ENCODE measurements around the gene R3HDM2.

R3HDM2 gene

DNA sequence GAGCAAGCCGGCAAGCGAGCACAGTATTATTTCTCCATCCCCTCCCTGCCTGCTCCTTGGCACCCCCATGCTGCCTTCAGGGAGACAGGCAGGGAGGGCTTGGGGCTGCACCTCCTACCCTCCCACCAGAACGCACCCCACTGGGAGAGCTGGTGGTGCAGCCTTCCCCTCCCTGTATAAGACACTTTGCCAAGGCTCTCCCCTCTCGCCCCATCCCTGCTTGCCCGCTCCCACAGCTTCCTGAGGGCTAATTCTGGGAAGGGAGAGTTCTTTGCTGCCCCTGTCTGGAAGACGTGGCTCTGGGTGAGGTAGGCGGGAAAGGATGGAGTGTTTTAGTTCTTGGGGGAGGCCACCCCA, 218.2 kb downstream of the R3HDM2 start:
- DNase-seq: no peak

DNA sequence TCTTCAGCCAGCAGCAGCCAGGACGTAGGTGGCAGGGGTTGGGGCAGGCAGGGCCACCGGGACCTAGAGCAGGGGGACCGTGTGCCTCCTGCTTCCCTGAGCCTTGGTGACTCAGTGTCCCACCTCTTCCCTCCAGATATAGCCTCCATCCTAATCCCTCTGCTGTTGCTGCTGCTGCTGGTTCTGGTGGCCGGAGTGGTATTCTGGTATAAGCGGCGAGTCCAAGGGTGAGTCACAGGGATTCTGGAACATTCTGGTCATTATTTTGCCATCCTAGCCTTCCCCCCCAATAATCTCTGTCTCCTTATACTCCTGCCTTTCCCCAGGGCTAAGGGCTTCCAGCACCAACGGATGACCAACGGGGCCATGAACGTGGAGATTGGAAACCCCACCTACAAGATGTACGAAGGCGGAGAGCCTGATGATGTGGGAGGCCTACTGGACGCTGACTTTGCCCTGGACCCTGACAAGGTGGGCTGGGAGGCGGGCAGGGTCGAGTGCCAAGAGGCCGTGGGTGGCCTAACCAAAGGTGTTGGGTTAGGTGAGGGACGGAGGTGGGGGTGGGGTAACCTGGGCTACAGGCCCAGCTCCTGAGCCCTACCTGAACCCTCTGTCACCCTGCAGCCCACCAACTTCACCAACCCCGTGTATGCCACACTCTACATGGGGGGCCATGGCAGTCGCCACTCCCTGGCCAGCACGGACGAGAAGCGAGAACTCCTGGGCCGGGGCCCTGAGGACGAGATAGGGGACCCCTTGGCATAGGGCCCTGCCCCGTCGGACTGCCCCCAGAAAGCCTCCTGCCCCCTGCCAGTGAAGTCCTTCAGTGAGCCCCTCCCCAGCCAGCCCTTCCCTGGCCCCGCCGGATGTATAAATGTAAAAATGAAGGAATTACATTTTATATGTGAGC, 218.8 kb downstream of the R3HDM2 start:
- no peak for DNase-seq

DNA sequence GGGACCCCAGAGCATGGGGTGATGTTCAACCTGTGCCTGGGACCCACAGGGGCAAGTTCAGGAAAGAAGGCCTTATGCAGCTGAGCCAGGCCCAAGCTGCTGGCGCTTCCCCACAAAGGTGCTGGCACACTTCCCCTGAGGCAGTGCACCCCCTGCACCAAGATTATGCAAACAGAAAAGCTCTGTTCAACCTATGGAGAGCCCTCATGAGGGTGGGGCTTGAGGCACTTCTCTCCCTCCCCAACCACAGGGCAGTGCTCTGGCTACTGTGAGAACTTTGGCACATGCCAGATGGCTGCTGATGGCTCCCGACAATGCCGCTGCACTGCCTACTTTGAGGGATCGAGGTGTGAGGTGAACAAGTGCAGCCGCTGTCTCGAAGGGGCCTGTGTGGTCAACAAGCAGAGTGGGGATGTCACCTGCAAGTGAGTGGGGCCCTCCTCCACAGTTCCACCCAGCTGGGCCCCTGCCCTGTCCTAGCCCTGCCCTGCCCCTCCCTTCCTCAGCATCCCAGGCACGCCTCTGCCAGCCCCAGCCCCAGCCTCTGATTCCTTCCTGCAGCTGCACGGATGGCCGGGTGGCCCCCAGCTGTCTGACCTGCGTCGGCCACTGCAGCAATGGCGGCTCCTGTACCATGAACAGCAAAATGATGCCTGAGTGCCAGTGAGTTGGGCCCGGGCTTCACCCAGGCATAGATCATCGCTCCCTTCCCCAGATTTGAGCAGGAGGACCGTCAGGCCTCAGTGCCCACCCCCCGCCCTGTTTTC, 219.7 kb downstream of the R3HDM2 start:
- DNase-seq: no peak

DNA sequence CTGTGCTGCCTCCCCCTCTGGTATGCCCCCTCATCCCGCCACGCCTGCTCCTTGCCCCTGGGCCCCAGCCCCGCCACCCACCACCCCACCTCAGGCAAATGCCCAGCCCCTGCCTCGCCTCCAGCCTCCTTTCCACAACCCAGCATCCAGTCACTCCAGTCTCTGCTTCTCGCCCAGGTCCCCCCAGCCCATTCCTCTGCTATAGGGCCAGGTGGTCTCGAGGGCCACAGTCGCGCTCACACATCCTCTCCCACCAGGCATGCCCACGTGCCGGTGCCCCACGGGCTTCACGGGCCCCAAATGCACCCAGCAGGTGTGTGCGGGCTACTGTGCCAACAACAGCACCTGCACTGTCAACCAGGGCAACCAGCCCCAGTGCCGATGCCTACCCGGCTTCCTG, 220.4 kb downstream of the R3HDM2 start:
- DNase-seq: no peak

DNA sequence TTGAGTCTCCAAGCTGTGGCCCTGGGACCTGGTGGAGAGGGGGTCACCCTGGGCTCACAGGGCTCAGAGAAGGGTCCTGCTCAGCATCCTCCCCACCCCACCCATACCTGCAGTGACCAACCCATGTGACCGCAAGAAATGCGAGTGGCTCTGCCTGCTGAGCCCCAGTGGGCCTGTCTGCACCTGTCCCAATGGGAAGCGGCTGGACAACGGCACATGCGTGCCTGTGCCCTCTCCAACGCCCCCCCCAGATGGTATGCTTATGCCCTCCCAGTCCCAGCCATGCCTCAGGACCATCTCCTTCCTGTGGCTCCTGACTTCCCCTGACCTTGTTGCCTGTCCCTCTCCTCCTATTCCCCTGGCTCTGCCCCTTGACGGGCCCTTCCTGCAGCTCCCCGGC, 220.9 kb downstream of the R3HDM2 start:
- DNase-seq: no peak

DNA sequence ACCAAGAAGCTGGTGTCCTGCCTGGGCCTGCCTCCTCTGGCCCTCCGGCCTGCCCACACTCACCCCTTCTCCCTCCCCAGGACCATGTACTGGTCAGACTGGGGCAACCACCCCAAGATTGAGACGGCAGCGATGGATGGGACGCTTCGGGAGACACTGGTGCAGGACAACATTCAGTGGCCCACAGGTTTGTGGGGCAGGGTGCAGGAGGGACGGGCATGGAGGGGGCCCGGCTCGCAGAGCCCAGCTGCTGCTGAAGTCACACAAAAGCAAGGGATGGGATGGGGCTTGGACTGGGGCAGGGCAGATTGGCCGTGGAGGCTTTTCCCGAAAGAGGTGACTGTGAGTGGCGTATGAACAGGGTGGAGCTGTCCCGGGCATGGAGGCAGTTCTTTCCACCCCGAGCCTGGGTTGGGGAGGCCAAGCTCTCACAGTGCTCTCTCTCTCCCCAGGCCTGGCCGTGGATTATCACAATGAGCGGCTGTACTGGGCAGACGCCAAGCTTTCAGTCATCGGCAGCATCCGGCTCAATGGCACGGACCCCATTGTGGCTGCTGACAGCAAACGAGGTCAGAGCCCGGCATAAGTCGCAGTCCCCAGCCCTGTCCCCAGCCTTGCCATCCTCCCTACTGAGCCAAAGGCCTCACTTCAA, 222.1 kb downstream of the R3HDM2 start:
- no peak for DNase-seq

DNA sequence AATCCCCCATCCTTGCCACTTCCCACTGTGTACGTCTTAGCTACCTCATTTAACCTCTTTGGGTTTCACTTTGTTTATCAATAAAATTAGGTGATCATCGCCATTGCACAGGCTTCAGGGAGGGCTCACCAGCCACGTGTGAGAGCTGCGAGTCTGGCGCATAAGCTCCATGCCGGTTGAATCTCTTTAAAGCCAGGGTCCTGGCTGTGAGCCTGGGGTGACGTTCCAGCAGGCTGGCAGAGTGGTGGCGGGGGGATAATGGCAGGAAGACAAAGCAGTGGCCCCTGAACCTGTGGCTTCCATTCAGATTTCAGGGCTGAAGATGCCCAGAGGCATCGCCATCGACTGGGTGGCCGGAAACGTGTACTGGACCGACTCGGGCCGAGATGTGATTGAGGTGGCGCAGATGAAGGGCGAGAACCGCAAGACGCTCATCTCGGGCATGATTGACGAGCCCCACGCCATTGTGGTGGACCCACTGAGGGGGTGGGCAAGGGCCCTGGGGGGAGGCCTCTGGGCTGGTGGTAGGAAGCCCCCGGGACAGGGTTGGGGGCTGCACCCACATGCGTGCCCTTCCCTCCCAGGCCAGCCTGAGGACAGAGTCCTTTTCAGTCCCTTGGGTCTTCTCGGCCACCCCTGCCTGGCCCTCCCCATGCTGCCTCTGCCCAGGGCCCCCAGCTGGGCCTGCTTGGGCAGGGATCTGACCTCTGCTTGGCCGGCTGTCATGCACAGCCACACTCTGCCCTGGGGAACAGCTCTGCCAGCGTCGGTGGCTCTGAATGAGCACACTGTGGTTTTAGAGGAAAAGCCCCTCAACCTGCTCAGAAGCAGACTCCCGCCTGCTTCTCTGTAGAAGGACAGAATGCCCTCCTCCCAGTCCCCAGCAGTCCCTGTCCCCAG, 222.9 kb downstream of the R3HDM2 start:
- no peak for DNase-seq

DNA sequence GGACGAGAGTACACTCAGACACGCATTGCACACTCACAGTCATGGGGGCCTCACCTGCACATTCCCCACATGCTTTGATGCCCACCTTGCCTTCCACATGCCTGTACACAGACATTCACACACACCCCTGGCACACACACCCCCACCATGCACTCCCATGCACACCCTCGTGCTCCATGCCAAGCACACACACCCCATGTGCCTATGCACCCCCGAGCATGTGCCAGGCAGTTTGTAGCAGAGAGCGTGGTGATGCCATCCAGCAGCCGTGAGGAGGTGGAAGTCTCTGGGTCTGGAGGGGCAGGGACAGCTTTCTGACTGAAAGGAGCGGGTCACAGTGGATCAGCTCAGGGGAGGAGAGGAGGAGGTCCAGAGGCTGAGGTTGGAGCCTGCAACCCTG, 224.9 kb downstream of the R3HDM2 start:
- no peak for DNase-seq

DNA sequence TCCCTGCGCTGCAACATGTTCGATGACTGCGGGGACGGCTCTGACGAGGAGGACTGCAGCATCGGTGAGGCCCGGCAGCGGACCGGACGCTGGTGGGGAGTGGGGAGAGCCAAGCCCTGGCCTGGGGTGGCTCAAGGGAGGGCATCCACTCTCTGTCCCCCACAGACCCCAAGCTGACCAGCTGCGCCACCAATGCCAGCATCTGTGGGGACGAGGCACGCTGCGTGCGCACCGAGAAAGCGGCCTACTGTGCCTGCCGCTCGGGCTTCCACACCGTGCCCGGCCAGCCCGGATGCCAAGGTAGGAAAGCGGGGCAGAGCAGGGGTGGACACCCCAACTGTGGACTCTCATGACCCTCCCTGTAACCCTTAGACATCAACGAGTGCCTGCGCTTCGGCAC, 225.7 kb downstream of the R3HDM2 start:
- DNase-seq: no peak

DNA sequence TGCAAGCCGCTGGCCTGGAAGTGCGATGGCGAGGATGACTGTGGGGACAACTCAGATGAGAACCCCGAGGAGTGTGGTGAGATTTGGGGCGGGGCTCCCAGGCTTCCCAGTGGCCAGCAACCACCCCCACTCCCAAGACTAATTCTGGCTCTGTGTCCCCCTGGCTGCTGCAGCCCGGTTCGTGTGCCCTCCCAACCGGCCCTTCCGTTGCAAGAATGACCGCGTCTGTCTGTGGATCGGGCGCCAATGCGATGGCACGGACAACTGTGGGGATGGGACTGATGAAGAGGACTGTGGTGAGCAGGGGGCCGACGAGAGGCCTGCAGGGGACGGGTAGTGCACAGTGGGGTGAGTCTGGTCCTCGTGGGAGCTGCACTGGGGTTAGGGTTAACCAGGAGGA, 226.4 kb downstream of the R3HDM2 start:
- DNase-seq: no peak

DNA sequence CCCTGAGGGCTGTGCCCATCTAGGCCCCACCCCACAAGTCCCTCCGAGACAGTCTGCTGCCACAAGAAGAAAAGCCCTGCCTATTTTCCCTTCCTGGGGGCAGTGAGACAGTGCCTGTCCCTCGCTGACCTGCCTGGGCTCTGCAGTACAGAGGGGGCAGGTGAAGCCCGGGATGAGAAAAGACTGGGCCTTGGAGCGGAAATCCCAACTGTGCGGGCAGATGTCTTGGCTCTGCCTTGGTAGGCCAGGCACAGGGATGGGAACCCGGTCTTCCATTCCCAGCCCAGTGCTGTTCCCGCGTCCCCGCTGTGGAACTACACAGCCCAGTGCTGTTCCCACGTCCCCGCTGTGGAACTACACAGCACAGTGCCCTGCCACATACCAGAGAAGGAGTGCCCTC, 227.1 kb downstream of the R3HDM2 start:
- no peak for DNase-seq

All from stimulated activated CD4-positive, alpha-beta T cell treated with anti-CD3 and anti-CD28 coated beads, Interleukin-15, amount 100 ng/mL, for 24 hours (primary cell).